ENCODE data around the gene PCDHGB6.
"Not testable (repeated sequence)": the region's sequence is repeated elsewhere in the genome, so short reads cannot be mapped to it uniquely, and the experiment has no call there.

PCDHGB6 gene

GRCh38 chr5:141387557-141388311 lies 20.1 kb upstream of the PCDHGB6 start, which contains the start of gene PCDHGB4:
Gene PCDHGB4 (plus strand): TSS chr5:141387698. CDS start chr5:141387885, 187 bp downstream.
- H3K27ac ChIP-seq; DNase-seq (ENCODE audit: low read depth, low spot score): not testable (repeated sequence)

- H3K27ac ChIP-seq, result no peak overlapping the region
- DNase-seq (ENCODE audit: low read depth, low spot score), result no peak
These were observed 19.2 kb upstream of the PCDHGB6 start for GRCh38 chr5:141388661-141389060.

- no peak for DNase-seq (ENCODE audit: low read depth, low spot score)
- H3K27ac ChIP-seq, result no peak overlapping the region
These were observed 18.4 kb upstream of the PCDHGB6 start for GRCh38 chr5:141389153-141390042.

GRCh38 chr5:141392429-141393198 lies 15.2 kb upstream of the PCDHGB6 start, which contains the start of gene PCDHGA8:
Gene PCDHGA8 (plus strand): TSS chr5:141392633. CDS start chr5:141392814, 181 bp downstream.
- H3K27ac ChIP-seq, result no peak within 1 kb of the TSS
- DNase-seq (ENCODE audit: low read depth, low spot score), result no peak

- no peak overlapping the region for H3K27ac ChIP-seq
- no peak for DNase-seq (ENCODE audit: low read depth, low spot score)
These were observed 14.6 kb upstream of the PCDHGB6 start for GRCh38 chr5:141393267-141393666.

DNA sequence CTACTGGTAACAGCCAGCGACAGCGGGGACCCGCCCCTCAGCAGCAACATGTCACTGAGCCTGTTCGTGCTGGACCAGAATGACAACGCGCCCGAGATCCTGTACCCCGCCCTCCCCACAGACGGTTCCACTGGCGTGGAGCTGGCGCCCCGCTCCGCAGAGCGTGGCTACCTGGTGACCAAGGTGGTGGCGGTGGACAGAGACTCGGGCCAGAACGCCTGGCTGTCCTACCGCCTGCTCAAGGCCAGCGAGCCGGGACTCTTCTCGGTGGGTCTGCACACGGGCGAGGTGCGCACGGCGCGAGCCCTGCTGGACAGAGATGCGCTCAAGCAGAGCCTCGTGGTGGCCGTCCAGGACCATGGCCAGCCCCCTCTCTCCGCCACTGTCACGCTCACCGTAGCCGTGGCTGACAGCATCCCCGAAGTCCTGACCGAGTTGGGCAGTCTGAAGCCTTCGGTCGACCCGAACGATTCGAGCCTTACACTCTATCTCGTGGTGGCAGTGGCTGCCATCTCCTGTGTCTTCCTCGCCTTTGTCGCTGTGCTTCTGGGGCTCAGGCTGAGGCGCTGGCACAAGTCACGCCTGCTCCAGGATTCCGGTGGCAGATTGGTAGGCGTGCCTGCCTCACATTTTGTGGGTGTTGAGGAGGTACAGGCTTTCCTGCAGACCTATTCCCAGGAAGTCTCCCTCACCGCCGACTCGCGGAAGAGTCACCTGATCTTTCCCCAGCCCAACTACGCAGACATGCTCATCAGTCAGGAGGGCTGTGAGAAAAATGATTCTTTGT lies 13.2 kb upstream of the PCDHGB6 start:
- not testable (repeated sequence) for DNase-seq (ENCODE audit: low read depth, low spot score); H3K27ac ChIP-seq

DNA sequence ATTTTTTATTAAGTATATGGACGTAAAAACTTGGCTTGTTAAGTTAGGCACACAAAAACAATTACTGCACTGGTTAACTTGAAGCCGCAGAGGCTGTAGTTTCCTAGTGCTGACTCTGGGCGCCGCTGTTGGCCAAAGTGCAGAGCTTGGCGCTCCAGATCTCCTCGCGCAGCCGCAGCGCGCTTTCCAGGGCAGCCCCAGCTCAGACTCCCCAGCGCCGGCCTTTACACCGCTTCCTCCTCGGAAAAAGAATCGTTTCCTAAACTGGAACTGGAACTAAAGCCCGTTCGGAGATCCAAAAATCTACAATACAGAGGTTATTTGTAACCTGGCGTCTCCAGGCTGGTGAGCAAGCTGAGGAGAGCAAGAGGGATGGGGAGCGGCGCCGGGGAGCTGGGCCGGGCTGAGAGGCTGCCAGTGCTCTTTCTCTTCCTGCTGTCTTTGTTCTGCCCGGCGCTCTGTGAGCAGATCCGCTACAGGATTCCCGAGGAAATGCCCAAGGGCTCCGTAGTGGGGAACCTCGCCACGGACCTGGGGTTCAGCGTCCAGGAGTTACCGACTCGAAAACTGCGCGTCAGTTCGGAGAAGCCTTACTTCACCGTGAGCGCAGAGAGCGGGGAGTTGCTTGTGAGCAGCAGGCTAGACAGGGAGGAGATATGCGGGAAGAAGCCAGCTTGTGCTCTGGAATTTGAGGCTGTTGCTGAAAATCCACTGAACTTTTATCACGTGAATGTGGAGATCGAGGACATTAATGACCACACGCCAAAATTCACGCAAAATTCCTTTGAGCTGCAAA lies 9.9 kb upstream of the PCDHGB6 start, which contains the start of gene PCDHGB5:
TSS of gene PCDHGB5 (plus strand) at position 192 of the 796 bp plus-strand sequence. CDS start at position 373, 181 bp downstream.
- DNase-seq (ENCODE audit: low read depth, low spot score); H3K27ac ChIP-seq: not testable (repeated sequence)

DNA sequence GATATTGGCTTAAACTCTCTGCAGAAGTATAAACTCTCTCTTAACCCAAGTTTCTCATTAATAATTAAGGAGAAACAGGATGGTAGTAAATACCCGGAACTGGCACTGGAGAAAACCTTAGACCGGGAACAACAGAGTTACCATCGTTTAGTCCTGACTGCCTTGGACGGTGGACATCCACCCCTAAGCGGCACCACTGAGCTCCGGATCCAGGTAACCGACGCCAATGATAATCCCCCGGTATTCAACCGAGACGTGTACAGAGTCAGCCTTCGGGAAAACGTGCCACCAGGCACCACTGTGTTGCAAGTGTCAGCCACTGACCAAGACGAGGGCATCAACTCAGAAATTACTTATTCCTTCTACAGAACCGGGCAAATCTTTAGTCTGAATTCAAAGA lies 9.2 kb upstream of the PCDHGB6 start:
- no peak for DNase-seq (ENCODE audit: low read depth, low spot score)
- no peak overlapping the region for H3K27ac ChIP-seq

- H3K27ac ChIP-seq, result no peak overlapping the region
- no peak for DNase-seq (ENCODE audit: low read depth, low spot score)
These were observed 8.1 kb upstream of the PCDHGB6 start for GRCh38 chr5:141399555-141400258.

DNA sequence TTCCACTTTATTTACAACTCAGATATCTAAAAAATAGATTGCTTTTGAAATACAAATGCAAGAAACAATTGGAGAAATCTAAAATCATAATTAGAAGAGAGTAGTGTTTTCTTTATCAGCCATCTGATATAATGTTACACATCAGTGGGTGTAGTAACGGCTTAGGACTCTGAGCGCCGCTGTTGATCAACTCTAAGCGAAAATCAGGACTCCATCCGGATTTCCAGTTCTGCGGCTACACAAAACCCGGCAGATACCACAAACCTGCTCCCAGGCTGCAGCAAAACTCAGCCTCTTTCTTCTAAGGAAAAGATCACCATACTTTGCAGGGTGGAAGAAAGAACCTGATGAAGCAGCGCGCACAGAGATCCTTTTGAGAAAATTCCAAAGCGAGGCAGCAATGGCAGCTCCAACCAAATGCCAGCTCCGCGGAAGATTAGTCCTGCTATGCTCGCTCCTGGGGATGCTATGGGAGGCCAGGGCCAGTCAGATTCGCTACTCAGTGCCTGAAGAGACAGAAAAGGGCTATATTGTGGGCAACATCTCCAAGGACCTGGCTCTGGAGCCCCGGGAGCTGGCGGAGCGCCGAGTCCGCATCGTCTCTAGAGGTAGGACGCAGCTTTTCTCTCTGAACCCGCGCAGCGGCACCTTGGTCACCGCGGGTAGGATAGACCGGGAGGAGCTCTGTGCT lies 5.1 kb upstream of the PCDHGB6 start, which contains the start of gene PCDHGA9:
TSS of gene PCDHGA9 (plus strand) at position 226 of the 691 bp plus-strand sequence. CDS start at position 401, 175 bp downstream.
- DNase-seq (ENCODE audit: low read depth, low spot score), result no peak
- no peak within 1 kb of the TSS for H3K27ac ChIP-seq

- H3K27ac ChIP-seq, result no peak overlapping the region
- DNase-seq (ENCODE audit: low read depth, low spot score), result no peak
These were observed 4.4 kb upstream of the PCDHGB6 start for GRCh38 chr5:141403387-141403786.

DNA sequence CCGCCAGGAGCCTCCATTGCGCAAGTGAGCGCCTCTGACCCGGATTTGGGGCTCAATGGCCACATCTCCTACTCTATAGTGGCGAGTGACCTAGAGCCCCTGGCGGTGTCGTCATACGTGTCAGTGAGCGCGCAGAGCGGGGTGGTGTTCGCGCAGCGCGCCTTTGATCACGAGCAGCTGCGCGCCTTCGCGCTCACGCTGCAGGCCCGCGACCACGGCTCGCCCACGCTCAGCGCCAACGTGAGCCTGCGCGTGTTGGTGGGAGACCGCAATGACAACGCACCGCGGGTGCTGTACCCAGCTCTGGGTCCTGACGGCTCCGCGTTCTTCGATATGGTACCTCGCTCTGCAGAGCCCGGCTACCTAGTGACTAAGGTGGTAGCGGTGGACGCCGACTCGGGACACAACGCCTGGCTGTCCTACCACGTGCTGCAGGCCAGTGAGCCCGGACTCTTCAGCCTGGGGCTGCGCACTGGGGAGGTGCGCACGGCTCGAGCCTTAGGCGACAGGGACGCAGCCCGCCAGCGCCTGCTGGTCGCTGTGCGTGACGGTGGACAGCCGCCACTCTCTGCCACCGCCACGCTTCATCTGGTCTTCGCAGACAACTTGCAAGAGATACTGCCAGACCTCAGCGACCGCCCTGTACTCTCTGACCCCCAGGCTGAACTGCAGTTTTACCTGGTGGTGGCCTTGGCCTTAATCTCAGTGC lies 1.9 kb downstream of the PCDHGB6 start:
- DNase-seq (ENCODE audit: low read depth, low spot score), result no peak
- no peak overlapping the region for H3K27ac ChIP-seq

- DNase-seq (ENCODE audit: low read depth, low spot score), result no peak
- no peak overlapping the region for H3K27ac ChIP-seq
These were observed 3.8 kb downstream of the PCDHGB6 start for GRCh38 chr5:141411575-141411974.

GRCh38 chr5:141412854-141413539 lies 5.2 kb downstream of the PCDHGB6 start, which contains the start of gene PCDHGA10:
Gene PCDHGA10 (plus strand): TSS chr5:141412987. CDS start chr5:141413176, 189 bp downstream.
- no peak for DNase-seq (ENCODE audit: low read depth, low spot score)
- no peak within 1 kb of the TSS for H3K27ac ChIP-seq

DNA sequence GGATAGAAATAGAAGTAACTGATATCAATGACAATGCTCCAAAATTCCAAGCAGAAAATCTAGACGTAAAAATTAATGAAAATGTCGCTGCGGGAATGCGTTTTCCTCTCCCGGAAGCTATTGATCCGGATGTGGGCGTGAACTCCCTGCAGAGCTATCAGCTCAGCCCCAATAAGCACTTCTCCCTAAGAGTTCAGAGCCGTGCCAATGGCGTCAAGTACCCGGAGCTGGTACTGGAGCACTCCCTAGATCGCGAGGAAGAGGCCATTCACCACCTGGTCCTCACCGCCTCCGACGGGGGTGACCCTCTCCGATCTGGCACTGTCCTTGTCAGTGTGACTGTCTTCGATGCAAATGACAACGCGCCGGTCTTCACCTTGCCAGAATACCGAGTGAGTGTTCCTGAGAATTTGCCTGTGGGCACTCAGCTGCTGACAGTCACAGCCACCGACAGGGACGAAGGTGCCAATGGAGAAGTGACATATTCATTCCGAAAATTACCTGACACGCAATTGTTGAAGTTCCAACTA lies 5.8 kb downstream of the PCDHGB6 start:
- H3K27ac ChIP-seq, result no peak overlapping the region
- DNase-seq (ENCODE audit: low read depth, low spot score), result no peak
